ENCODE measurements around the gene FAM98B.

Gene FAM98B

GRCh38 chr15:38458646-38459045, 4.7 kb downstream of the FAM98B start:
- ChIA-PET POLR2A (no interaction called here), CTCF (interaction anchor here (0.8 to 2.4 kb wide), 6 partner anchors 18 to 241 kb away, joined by 3 to 11 read pairs (median 4); partner anchors contain the start of gene RASGRP1)
- no peak overlapping the region for H3K4me3 ChIP-seq (ENCODE audit: low read depth, low read length)
- no peak for TF ChIP-seq CTCF (IDR thresholded peaks at IDR 0.05; ENCODE audit: insufficient read depth, low read length, missing control alignments)
- DNase-seq (ENCODE audit: low read depth, low spot score), result no peak

GRCh38 chr15:38459480-38459879, 5.6 kb downstream of the FAM98B start:
- no peak overlapping the region for H3K4me3 ChIP-seq (ENCODE audit: low read depth, low read length)
- ChIA-PET CTCF (interaction anchor here (1.3 to 2.4 kb wide), 3 partner anchors 19 to 231 kb away, joined by 4 to 11 read pairs (median 5); partner anchors contain the start of gene RASGRP1), POLR2A (no interaction called here)
- TF ChIP-seq CTCF (IDR thresholded peaks at IDR 0.05; ENCODE audit: insufficient read depth, low read length, missing control alignments), result no peak
- no peak for DNase-seq (ENCODE audit: low read depth, low spot score)

GRCh38 chr15:38460543-38460942, 6.6 kb downstream of the FAM98B start:
- no peak overlapping the region for H3K4me3 ChIP-seq (ENCODE audit: low read depth, low read length)
- DNase-seq (ENCODE audit: low read depth, low spot score), result no peak
- CTCF ChIA-PET, result interaction anchor here (0.8 to 1.8 kb wide), 5 partner anchors 14 to 230 kb away, joined by 3 to 11 read pairs (median 4); no protein-coding TSS in a partner anchor
- TF ChIP-seq CTCF (IDR thresholded peaks at IDR 0.05; ENCODE audit: insufficient read depth, low read length, missing control alignments), result no peak
- POLR2A ChIA-PET, result no interaction called here

DNA sequence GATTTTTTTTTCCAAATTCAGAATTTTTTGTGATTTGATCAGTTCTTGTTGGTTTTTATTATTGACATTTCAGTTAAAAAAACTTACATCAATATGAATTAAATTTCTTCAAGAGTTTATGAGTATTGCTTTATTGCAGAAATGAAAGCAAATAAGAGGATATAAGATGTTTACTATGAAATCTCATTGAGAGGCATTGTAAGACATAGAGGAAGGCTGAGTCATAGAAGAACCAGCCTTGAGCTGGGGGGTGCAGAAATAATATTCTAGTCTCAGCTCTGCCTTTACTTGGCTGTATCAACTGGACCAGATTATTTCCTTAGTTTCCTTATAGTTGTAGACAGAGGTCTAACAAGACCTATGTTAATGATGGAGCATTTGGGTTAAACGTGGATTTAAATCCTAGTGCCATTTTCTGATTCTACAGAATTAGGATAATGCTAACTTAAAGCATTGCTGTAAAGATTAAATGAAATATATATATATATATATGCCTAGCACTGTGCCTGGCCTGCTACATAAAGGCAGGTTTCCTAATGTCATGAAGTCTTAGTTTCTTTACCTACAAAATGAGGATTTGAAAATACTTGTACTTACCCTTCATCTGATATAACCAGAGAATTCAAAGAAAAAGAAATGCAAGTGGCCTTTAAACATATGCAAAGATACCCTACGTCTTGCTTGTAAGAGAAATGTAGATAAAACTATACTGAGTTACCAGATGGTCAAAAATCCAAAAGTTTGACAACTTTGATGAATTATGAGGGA, 7.3 kb downstream of the FAM98B start:
- TF ChIP-seq CTCF (IDR thresholded peaks at IDR 0.05; ENCODE audit: insufficient read depth, low read length, missing control alignments), result no peak
- no peak overlapping the region for H3K4me3 ChIP-seq (ENCODE audit: low read depth, low read length)
- DNase-seq (ENCODE audit: low read depth, low spot score), result no peak
- ChIA-PET POLR2A (no interaction called here), CTCF (interaction anchor here (0.8 to 1.8 kb wide), 5 partner anchors 13 to 230 kb away, joined by 3 to 11 read pairs (median 4); no protein-coding TSS in a partner anchor)

DNA sequence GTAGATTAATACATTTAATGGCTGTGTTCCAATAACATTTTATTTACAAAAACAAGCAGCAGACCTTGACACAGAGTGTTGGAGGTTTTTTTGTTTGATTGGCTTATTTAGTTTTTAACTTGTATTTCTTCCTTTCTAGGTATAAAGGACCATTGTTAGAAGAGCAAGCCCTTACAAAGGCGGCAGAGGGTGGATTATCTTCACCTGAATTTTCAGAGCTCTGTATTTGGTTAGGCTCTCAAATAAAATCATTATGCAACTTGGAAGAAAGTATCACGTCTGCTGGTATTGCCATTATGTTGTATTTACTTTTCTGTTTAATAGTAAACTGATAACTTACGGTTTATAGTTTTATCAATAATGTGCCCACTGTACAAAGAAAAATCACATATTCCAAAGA, 10.0 kb downstream of the FAM98B start:
- ChIA-PET POLR2A (no interaction called here), CTCF (interaction anchor here (1.1 to 3.3 kb wide), 9 partner anchors 9 to 468 kb away, joined by 4 to 18 read pairs (median 6); partner anchors contain the start of gene RASGRP1)
- no peak for DNase-seq (ENCODE audit: low read depth, low spot score)
- H3K4me3 ChIP-seq (ENCODE audit: low read depth, low read length), result no peak overlapping the region
- TF ChIP-seq CTCF (IDR thresholded peaks at IDR 0.05; ENCODE audit: insufficient read depth, low read length, missing control alignments), result no peak

DNA sequence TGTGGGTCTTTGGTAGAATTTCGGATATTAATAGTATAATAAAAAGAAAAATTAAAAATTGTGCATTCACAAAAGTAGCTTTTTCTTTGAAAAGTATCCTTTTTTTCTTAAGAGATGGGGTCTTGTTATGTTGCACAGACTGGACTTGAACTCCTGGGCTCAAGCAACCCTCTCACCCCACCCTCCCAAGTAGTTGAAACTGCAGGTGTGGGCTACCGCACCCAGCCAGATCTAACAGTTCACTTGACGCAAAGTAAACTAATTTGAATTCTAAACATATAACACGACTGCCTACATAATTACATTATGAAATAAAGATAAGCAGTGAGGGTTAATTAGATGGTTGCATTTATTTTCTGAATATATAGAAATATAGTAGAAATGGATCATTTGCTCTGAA, 10.7 kb downstream of the FAM98B start:
- H3K4me3 ChIP-seq (ENCODE audit: low read depth, low read length), result no peak overlapping the region
- TF ChIP-seq CTCF (IDR thresholded peaks at IDR 0.05; ENCODE audit: insufficient read depth, low read length, missing control alignments), result no peak
- POLR2A ChIA-PET, result no interaction called here
- CTCF ChIA-PET, result interaction anchor here (0.9 to 3.3 kb wide), 9 partner anchors 10 to 469 kb away, joined by 3 to 18 read pairs (median 6); partner anchors contain the start of gene RASGRP1
- DNase-seq (ENCODE audit: low read depth, low spot score), result no peak
